GM08714 (cell line): ENCODE measurements around the gene IL17B.
"Not testable (repeated sequence)": the region's sequence is repeated elsewhere in the genome, so short reads cannot be mapped to it uniquely, and the experiment has no call there.

Experiments
- H3K4me3 ChIP-seq: fragments of 200-500 bp; sonication (Bioruptor generic); 2 replicates; pipeline ENCODE4 v1.5.1; 2014; ENCODE audit warnings: mild to moderate bottlenecking, low read length, inconsistent platforms
- ZNF274 ChIP-seq: IDR thresholded peaks from 2 replicates; pipeline ENCODE4 v1.6.1; 2012; ENCODE audit warnings: mild to moderate bottlenecking, low read depth, low read length

IL17B gene

DNA sequence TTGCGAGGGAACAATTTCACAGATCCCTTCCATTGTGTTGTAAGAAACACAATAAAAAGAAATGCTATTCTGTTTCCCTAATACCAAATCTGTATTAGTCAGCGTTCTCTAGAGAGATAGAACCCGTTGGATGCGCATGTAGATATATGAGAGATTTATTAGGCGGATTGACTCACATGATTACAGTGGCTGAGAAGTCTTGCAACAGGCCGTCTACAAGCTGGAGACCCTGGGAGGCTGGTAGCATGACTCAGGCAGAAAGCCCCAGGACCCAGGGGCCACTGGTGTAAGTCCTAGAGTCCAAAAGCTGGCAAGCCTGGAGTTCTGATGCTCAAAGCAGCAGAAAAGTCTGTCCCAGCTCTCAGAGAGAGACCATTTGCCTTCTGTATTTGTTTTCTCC, 18.4 kb upstream of the IL17B start:
- no peak overlapping the region for H3K4me3 ChIP-seq
- TF ChIP-seq ZNF274: no peak

DNA sequence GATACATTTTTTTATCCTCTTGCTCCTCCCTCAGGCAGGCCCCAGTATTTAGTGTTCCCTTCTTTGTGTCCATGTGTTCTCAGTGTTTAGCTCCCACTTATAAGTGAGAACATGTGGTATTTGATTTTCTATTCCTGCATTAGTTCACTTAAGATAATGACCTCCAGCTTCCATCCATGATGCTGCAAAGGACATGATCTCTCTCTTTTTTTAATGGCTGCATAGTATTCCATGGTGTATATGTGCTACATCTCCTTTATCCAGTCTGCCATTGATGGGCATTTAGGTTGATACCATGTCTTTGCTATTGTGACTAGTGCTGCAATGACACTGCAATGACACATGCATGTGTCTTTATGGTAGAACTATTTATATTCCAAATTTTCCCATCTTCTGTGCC, 15.9 kb upstream of the IL17B start:
- H3K4me3 ChIP-seq: not testable (repeated sequence)

DNA sequence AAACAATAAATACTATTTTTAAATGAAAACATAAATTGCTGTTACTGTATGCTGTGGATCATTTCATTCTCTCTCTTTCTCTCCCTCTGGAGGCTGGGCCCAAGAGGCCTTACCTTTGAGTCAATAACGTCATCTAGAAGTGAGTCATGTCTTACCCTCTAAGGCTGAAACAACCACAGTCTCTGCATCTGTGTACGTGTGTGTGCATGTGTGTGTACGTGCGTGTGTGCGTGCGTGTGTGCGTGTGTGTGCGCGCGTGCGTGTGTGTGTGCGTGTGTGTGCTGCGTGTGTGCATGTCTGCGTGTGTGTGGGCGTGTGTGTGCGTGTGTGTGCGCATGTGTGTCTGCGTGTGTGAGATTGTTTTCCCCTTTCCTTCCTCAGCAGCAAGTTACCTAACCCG, 13.6 kb upstream of the IL17B start:
- H3K4me3 ChIP-seq: no peak overlapping the region
- TF ChIP-seq ZNF274: no peak

DNA sequence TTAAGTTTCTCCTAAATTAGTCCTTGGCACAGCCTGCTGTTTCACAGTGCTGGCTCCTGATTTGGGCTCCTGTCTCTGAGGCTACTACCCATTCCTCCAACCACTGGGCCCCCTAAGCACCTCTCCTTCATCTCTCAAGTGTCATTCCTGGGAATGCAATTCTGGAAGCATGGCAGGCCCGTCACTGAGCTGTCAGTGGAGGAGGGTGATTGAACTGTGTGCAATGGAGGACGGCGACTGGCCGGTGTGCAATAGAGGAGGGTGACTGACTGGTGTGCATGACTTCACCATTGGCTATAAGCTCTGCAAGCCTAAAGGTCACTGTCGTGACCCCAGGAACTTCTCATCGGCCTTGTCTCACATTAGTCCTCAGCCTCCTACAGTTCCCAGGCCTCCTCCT, 12.4 kb upstream of the IL17B start:
- TF ChIP-seq ZNF274: no peak
- H3K4me3 ChIP-seq: no peak overlapping the region

DNA sequence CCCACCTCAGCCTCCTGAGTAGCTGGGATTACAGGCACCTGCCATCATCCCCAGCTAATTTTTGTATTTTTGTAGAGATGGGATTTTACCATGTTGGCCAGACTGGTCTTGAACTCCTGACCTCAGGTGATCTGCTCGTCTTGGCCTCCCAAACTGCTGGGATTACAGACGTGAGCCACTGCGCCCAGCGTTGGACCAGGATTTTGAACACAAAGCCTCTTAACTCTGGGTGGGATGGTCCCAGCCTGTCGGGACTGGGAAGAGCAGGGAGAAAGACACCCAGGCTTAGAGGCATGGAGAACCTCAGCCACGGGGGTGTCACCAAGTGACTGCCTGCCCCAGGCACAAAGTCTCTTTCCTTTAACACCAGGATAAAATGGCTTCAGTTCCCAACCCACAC, 12.0 kb upstream of the IL17B start:
- H3K4me3 ChIP-seq: not testable (repeated sequence)

DNA sequence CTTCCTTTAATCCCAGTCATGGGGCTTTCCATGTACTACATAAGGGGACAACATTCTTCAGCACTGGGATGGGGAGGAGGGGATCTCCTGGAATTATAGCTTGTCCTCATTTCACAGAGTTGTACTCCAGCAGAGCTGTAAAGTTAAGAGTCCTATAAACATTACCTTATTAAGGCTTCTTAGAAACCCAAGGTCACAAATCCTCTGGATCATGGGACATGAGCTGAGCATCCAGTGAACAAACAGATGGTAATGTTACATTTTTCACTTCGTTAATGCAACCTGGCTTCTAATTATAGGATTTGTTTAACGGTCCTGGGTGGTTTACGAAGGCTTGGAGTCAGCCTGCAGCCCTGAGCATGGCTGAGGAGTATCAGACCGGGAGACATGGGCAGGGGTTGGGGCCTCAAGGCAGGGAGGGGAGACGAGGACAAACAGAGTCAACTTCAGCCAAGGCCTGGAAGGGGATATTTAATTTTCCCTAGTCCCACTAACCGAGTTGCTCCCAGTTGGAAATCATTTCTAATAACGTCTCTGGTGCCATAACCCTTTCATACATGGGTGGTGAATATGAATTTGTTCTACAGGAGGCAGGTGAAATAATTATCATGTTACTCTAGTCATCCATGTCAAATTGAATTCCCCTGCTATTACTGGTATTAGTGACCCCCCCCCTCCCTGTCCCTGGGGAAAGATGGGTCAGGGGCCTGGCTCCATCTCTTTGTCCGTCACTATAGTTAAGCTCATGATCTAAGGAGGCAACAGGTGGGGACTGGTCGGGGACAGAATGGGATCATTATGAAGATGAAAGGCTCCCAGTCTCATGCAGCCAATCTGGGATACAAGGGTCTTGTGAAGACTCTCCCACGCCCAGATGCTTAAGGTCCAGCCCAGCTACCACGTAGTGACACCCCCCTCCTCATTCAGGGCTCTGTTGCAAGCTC, 10.7 kb upstream of the IL17B start:
- no peak for TF ChIP-seq ZNF274
- H3K4me3 ChIP-seq: no peak overlapping the region

DNA sequence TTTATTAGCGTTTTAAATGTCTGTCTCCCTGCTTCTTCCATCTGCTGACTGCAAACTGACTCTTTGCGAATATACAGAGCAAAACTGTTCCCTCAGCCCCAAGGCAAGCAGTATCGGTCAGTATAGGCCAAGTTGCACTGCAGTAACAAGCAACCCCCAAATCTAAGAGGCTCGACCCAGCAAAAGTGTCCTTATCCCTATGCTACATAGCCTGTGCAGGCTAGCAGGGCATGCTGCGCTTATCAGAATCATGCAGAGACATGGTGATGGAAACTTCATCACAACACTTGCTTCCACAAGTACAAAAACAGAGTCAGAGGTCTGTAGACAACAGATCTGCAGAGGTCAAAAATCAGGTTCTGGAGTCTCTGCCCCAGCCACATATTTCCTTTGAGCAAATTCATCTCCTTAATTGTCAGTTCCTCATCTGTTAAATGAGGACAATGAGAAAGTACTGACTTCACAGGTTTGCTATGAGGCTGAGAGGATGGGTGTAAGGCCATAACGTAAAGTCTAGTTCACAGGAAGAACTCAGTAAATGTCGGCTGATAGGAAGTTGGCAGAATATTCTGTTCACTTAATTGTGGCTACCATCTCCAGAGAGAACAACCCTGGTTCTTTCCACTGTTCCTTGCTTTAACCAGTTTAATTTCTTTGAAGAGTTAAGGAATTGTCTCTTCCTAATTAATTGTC, 9.6 kb upstream of the IL17B start:
- TF ChIP-seq ZNF274: no peak
- H3K4me3 ChIP-seq: no peak overlapping the region

DNA sequence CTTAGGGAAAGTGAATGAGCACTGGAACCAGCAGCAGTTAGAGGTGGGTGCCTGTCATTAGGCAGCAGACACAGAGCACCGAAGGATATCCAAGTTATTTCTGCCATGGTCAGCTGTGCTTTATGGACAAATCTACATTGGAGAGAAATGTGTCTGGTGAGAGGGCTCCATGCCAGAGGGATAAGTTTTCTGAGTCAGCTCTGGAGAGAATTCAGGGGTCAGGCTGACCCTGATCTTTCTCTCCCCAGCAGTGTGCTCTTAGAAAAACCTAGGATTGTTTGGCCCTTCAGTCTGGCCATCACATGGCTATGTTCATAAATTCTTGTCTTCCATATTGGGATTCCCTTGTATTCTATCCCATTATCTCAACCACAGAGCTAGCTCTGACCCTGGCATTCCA, 8.9 kb upstream of the IL17B start:
- H3K4me3 ChIP-seq: no peak overlapping the region
- TF ChIP-seq ZNF274: no peak

DNA sequence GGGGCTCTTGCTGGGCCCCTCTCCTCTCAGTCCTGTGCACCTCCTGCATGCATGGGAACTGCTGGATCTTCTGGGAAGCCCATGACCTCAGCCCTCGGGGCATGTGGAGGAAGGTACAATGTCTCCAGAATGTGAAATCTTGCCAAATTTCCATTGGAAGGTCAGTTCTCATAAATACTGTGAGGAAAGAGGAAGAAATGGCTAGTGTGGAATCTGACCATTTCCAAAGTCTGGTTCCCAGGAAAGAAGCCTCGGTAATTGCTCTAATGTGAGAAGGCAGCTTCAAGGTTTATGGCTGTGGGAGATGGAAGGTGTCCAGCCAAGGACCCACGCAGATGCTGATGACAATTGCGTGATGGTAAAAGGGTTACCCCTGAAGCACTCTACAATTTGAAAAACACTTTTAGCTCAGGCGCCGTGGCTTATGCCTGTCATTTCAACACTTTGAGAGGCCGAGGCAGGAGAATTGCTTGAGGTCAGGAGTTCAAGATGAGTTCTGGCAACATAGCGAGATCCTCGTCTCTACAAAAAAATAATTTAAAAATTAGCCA, 8.1 kb upstream of the IL17B start:
- no peak for TF ChIP-seq ZNF274
- H3K4me3 ChIP-seq: no peak overlapping the region

DNA sequence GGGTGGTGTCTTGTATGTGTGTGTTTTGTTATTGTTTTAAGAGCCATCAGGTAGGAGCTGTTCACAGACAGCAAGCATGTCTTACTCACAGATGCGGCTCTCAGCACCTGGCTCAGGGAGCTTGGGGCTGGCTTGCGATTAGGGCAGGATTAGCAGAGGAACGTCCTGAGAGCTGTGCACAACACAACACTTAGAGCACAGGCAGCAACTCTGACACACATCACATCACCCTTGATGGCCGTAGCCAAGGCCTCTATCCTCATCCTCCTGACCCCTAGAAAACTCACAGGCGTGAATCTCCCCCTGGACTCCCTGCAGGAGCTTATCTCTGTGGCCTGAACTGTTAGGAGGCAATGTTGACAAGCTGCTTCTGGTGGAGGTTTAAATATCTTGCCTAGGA, 7.1 kb upstream of the IL17B start:
- no peak for TF ChIP-seq ZNF274
- H3K4me3 ChIP-seq: no peak overlapping the region

DNA sequence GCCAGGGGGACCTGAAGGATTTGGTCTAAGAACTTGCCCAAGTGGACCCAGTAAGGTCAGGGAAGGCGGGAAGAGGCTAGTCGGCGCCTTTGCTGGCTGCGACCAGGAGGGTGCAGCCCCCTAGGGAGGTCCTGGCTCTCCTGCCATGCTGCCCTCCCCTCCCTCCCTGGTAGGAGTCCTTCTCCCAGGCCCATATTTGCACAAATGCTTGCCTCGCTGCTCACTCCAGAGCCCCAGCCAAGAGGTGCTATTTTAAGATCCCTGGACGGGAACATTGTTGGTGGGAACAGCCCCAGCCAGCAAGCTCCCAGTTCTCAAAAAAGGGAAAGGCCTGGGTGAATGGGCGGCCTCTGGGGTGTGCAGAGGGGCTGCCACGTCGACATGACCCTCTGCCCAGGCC, 4.3 kb upstream of the IL17B start:
- TF ChIP-seq ZNF274: no peak
- H3K4me3 ChIP-seq: no peak overlapping the region

DNA sequence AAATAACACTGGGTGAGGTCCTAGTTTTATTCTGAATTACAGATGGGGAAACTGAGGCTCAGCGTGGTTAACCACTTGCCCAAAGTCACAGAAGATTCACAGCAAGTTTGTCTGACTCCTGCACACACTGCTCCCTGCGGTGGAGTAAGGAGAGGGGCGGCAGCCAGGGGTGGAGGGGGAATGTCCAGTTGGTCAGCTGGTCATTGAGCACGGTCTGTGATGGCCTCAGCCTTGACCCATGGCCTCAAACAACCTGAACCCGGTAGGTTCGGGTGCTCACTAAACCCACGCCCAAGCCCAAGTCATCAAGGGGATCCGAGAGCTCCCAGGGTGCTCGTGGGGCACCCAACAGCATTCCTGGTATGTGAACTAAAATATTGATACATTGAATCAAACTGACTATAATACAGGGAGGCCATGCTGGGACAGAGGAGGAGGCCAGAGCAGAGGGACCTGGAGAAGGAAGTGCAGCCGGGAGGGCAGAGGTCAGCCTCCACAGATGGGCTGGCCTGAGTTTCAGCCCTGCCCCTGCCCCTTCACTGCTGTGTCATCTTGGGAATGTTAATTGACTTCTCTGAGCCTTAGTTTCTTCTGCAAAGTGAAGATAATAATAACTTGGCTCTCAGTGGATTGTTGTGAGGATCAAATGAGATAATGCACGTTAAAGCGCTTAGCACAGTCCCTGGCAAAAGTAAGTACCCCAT, 3.6 kb upstream of the IL17B start:
- TF ChIP-seq ZNF274: no peak
- no peak overlapping the region for H3K4me3 ChIP-seq

DNA sequence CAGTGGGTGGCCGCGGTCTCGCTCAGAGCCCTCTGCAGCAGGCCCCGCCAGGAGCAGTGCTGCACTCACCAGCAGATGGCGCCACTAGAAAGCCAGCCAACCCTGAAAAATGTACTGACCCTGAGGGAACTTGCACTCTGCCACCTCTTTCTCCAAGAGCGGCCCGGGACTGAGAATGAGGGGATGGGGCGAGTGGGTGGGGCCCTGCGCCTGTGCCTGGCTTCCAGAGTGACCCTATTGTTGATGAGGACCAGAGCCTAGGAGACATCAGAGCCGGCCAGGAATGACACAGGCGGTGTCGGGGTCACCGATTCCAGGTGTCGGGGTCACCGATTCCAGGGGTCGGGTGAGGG, 2.9 kb upstream of the IL17B start:
- TF ChIP-seq ZNF274: no peak
- no peak overlapping the region for H3K4me3 ChIP-seq

DNA sequence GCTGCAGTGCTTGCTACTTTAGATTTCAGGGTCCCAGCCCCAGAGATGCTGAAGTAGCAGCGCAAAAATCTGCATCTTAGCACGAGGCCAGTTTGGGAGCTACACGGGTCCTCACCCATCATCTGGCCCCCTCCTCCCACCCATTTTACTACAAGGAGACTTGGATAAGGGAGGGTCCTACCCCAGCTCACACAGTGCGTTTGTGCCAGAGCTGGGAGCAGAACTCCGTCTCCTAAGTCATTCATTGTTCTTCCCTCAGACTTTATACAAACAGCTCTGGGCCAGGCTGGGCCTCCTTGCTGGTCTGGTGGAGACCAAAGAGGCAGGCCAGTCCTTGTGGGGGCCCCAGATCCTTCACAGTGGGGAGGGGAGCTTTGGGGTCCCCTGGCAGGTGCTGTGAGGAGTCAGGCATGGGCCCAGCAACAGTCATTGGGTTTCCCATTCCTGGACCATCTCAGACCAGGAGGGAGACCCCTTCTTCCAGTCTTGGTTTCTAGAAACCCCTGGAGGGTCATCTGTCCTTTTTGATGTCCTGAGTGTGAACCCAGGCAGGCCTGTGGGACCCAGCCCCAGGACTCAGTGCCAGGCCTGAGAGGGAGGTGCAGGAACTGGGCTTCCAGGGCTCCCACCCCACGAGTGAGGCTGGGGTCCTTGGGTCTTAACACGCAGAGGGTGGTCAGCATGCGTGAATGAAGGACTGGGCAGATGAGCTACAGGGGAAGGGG, 2.3 kb upstream of the IL17B start:
- no peak for TF ChIP-seq ZNF274
- H3K4me3 ChIP-seq: no peak overlapping the region
